CD14-positive monocyte (primary cell): Measurements from ENCODE around the gene NPEPPS. TPM values are rescaled to one million over a fixed set of nuclear protein-coding genes. Genes with fewer than 3 reads are reported as not detected.

Source experiments
- DNase-seq, 3 donors: peaks; one replicate each; pipeline ENCODE4 v3.0.0-alpha.2; 2011 to 2022
- H2AFZ ChIP-seq: 2 replicates; pipeline ENCODE4 v1.6.0; 2012; ENCODE audit warnings: mild to moderate bottlenecking, low read depth, low read length, inconsistent platforms; ENCODE audit not compliant: insufficient read depth, poor library complexity, severe bottlenecking
- H3K27ac ChIP-seq, 2 donors: 1 replicate in 1 of 2; 2 replicates in 1 of 2; pipeline ENCODE4 v1.5.1; 2012 to 2013; ENCODE audit warnings: low read length in 2 of 2, control low read depth in 1 of 2, inconsistent platforms in 1 of 2, low read depth in 1 of 2, mild to moderate bottlenecking in 1 of 2
- H3K27me3 ChIP-seq, 2 donors: one replicate each; pipeline versions ENCODE4 v1.6.0 to v1.6.1; 2011 to 2013; ENCODE audit warnings: low read length in 2 of 2; ENCODE audit not compliant: control insufficient read depth in 2 of 2, insufficient read depth in 2 of 2
- H3K36me3 ChIP-seq, 2 donors: replicated peaks in 1 of 2; 1 replicate in 1 of 2; 2 replicates in 1 of 2; pipeline versions ENCODE4 v1.5.1 to v1.6.1; 2012 to 2013; ENCODE audit warnings: low read length in 2 of 2, control low read depth in 1 of 2, inconsistent platforms in 1 of 2, mild to moderate bottlenecking in 1 of 2; ENCODE audit not compliant: insufficient read depth in 2 of 2, control insufficient read depth in 1 of 2
- H3K4me1 ChIP-seq, 2 donors: 1 replicate in 1 of 2; 2 replicates in 1 of 2; pipeline versions ENCODE4 v1.5.1 to v1.6.1; 2012 to 2013; ENCODE audit warnings: low read length in 2 of 2, control low read depth in 1 of 2, inconsistent platforms in 1 of 2, mild to moderate bottlenecking in 1 of 2, moderate library complexity in 1 of 2; ENCODE audit not compliant: insufficient read depth in 2 of 2, control insufficient read depth in 1 of 2
- H3K4me2 ChIP-seq: replicated peaks from 2 replicates; pipeline ENCODE3; 2012; ENCODE audit warnings: low read length, moderate library complexity, mild to moderate bottlenecking; ENCODE audit not compliant: poor library complexity, severe bottlenecking; ENCODE audit errors: extremely low read depth
- H3K4me3 ChIP-seq, 3 experiments: fragments of 200-600 bp in 1 of 3; sonication (generic) in 1 of 3; replicated peaks in 1 of 3; 1 replicate in 2 of 3; 2 replicates in 1 of 3; pipeline ENCODE4 v1.5.1; 2011 to 2013; ENCODE audit warnings: low read length in 3 of 3, mild to moderate bottlenecking in 3 of 3, control low read depth in 2 of 3, low read depth in 2 of 3, inconsistent platforms in 1 of 3, moderate library complexity in 1 of 3
- H3K79me2 ChIP-seq: 2 replicates; pipeline ENCODE4 v1.6.0; 2012; ENCODE audit warnings: mild to moderate bottlenecking, control low read depth, inconsistent platforms, low read length, moderate library complexity; ENCODE audit not compliant: insufficient read depth
- H3K9ac ChIP-seq: 2 replicates; pipeline ENCODE4 v1.6.0; 2017; ENCODE audit warnings: low read length, mild to moderate bottlenecking; ENCODE audit not compliant: insufficient read depth, poor library complexity, severe bottlenecking
- H3K9me3 ChIP-seq, 2 donors: replicated peaks in 1 of 2; 1 replicate in 1 of 2; 2 replicates in 1 of 2; pipeline versions ENCODE4 v1.5.1 to v1.6.1; 2012 to 2013; ENCODE audit warnings: low read length in 2 of 2, control low read depth in 1 of 2; ENCODE audit not compliant: control insufficient read depth in 1 of 2, insufficient read depth in 1 of 2
- H4K20me1 ChIP-seq: 2 replicates; pipeline ENCODE4 v1.6.0; 2012; ENCODE audit warnings: mild to moderate bottlenecking, low read length, control low read depth, moderate library complexity; ENCODE audit not compliant: insufficient read depth
- H3K27ac Mint-ChIP-seq, 7 donors: one replicate each; pipeline ENCODE4 v1.8.0; 2020; ENCODE audit warnings: mild to moderate bottlenecking in 7 of 7, mixed read lengths in 7 of 7, moderate library complexity in 6 of 7, inconsistent platforms in 2 of 7
- H3K27me3 Mint-ChIP-seq, 3 donors: one replicate each; pipeline ENCODE4 v1.8.0; 2021 to 2022; ENCODE audit warnings: low read depth in 3 of 3, mild to moderate bottlenecking in 3 of 3, mixed read lengths in 3 of 3, moderate library complexity in 3 of 3, inconsistent platforms in 1 of 3
- H3K36me3 Mint-ChIP-seq, 2 donors: one replicate each; pipeline ENCODE4 v1.8.0; 2020; ENCODE audit warnings: mixed read lengths in 2 of 2, inconsistent platforms in 1 of 2, mild to moderate bottlenecking in 1 of 2
- H3K4me1 Mint-ChIP-seq: one replicate; pipeline ENCODE4 v1.8.0; 2020; ENCODE audit warnings: mild to moderate bottlenecking, mixed read lengths
- H3K4me3 Mint-ChIP-seq, 2 donors: one replicate each; pipeline ENCODE4 v1.8.0; 2020; ENCODE audit warnings: mild to moderate bottlenecking in 2 of 2, mixed read lengths in 2 of 2, moderate library complexity in 1 of 2
- H3K9me3 Mint-ChIP-seq, 7 donors: one replicate each; pipeline ENCODE4 v1.8.0; 2020 to 2022; ENCODE audit warnings: mixed read lengths in 7 of 7, mild to moderate bottlenecking in 6 of 7, moderate library complexity in 6 of 7, inconsistent platforms in 2 of 7
- WGBS: methylation state at CpG from one replicate; pipeline ENCODE4 v1.1.5; 2013; ENCODE audit warnings: missing lambda C conversion rate; ENCODE audit not compliant: insufficient coverage; 5-methylcytosine and 5-hydroxymethylcytosine counted together
- intact Hi-C, 2 donors: fragments of 100-400 bp; cut with micrococcal nuclease; formaldehyde crosslinking; loops; one replicate each; pipeline versions ENCODE4 v1.15.0 to v1.15.1; 2023
- polyA plus RNA-seq, 3 donors: library from polyadenylated mRNA; depleted of rRNA in 1 of 3; unstranded in 2 of 3; stranded (reverse) in 1 of 3; fragments of 300-500 nt in 2 of 3; fragments of >200 nt in 1 of 3; fragmentation: Illumina TruSeq in 2 of 3; gene quantifications; 1 replicate in 2 of 3; 2 replicates in 1 of 3; pipeline ENCODE4 v1.2.3, GENCODE V29; 2012 to 2021
- TF ChIP-seq, protein P1 (sequence below): fragments of 200-600 bp; IDR thresholded peaks from one replicate; pipeline ENCODE4 v1.8.0; 2022; ENCODE audit warnings: antibody characterized with exemption, mild to moderate bottlenecking

NPEPPS gene
- polyA plus RNA-seq, 3 donors: 38.3 to 80.1 (median 53.1) TPM

DNA sequence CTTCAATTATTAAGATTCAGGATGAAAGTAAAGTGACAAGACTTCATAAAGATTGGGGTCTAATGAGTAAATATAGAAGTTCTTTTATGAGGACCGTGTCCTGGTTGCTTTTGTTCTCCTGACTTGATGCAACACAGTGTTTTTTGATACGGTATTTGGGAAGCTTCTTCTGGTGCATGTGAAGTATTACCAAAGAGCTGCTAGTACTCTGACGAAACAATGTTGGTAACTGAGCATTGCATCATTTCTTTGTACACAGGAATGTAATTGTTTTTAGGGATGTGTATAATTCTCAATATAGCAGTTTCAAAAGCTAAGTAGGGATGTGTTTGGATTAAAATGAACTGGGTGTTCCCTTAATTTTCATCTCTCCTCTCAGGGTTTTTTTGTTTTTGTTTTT lies 134.7 kb downstream of the NPEPPS start:
- H3K4me1 ChIP-seq: peaks cover 45 to 58% of the 10 kb centered on the region in 2 donors
- peak overlapping the region in 1 of 3 experiments; percentile 32 for H3K4me3 ChIP-seq
- peak overlapping the region; percentile 21 for H3K4me2 ChIP-seq
- Mint-ChIP-seq H3K27me3 (peaks cover 0 to 2% (median 0%) of the 10 kb centered on the region in 3 donors), H3K4me3 (peak overlapping the region in 1 of 2 donors; percentile 16), H3K36me3 (peaks cover 76 to 92% of the 10 kb centered on the region in 2 donors), H3K4me1 (peaks cover 47% of the 10 kb centered on the region), H3K27ac (peak overlapping the region; percentile 83 to 96 (median 92)), H3K9me3 (no peaks in the 10 kb centered on the region)
- H3K36me3 ChIP-seq: peaks cover 78 to 85% of the 10 kb centered on the region in 2 donors
- peaks cover 54% of the 10 kb centered on the region for H3K79me2 ChIP-seq
- no peaks in the 10 kb centered on the region for H3K27me3 ChIP-seq
- no peak overlapping the region for H2AFZ ChIP-seq
- WGBS: 0% methylated on average over 2 of the region's 3 CpGs
- peak overlapping the region; percentile 16 for H3K9ac ChIP-seq
- H4K20me1 ChIP-seq: peaks cover 36% of the 10 kb centered on the region
- no peaks in the 10 kb centered on the region for H3K9me3 ChIP-seq
- peak overlapping the region; percentile 63 to 73 for H3K27ac ChIP-seq
- TF ChIP-seq, protein P1, sequence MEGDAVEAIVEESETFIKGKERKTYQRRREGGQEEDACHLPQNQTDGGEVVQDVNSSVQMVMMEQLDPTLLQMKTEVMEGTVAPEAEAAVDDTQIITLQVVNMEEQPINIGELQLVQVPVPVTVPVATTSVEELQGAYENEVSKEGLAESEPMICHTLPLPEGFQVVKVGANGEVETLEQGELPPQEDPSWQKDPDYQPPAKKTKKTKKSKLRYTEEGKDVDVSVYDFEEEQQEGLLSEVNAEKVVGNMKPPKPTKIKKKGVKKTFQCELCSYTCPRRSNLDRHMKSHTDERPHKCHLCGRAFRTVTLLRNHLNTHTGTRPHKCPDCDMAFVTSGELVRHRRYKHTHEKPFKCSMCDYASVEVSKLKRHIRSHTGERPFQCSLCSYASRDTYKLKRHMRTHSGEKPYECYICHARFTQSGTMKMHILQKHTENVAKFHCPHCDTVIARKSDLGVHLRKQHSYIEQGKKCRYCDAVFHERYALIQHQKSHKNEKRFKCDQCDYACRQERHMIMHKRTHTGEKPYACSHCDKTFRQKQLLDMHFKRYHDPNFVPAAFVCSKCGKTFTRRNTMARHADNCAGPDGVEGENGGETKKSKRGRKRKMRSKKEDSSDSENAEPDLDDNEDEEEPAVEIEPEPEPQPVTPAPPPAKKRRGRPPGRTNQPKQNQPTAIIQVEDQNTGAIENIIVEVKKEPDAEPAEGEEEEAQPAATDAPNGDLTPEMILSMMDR: no peak
- intact Hi-C loops: loop anchor here in 1 of 2 donors (10.0 kb wide), 1 partner anchor 229 kb away; the partner anchor contains the start of gene SP2
- DNase-seq: peak; percentile 63 to 89 (median 86)

DNA sequence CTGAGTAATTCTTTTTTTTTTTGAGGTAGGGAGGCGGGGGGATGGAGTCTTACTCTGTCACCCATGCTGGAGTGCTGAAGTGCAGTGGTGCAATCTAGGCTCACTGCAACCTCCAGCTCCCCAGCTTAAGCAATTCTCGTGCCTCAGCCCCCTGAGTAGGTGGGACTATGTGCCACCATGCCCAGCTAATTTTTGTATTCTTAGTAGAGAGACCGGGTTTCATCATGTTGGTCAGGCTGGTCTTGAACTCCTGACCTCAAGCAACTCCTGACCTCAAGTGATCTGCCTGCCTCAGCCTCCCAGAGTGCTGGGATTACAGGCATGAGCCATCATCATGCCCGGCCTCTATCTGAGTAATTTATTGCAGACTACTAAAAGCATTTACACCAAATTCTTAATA lies 138.2 kb downstream of the NPEPPS start:
- H3K27ac ChIP-seq: peak overlapping the region; percentile 26 to 72
- H3K27ac Mint-ChIP-seq: peak overlapping the region in 6 of 7 donors; percentile 66 to 86 (median 86)
- H3K4me3 Mint-ChIP-seq: no peak overlapping the region
- no peak overlapping the region for H3K4me2 ChIP-seq
- intact Hi-C loops: loop anchor here in 1 of 2 donors (10.0 kb wide), 1 partner anchor 226 kb away; the partner anchor contains the start of gene SP2
- no peaks in the 10 kb centered on the region for H3K9me3 Mint-ChIP-seq
- peaks cover 48% of the 10 kb centered on the region for H3K79me2 ChIP-seq
- no peak for DNase-seq
- peaks cover 0 to 2% (median 0%) of the 10 kb centered on the region in 3 donors for H3K27me3 Mint-ChIP-seq
- peaks cover 56 to 61% of the 10 kb centered on the region in 2 donors for H3K4me1 ChIP-seq
- H3K36me3 ChIP-seq: peaks cover 78 to 85% of the 10 kb centered on the region in 2 donors
- H3K4me3 ChIP-seq: no peak overlapping the region
- H2AFZ ChIP-seq: no peak overlapping the region
- peaks cover 51% of the 10 kb centered on the region for H3K4me1 Mint-ChIP-seq
- peaks cover 48% of the 10 kb centered on the region for H4K20me1 ChIP-seq
- no peaks in the 10 kb centered on the region for H3K27me3 ChIP-seq
- no peaks in the 10 kb centered on the region for H3K9me3 ChIP-seq
- no peak overlapping the region for H3K9ac ChIP-seq
- WGBS: 71% methylated on average over 1 of the region's 4 CpGs
- H3K36me3 Mint-ChIP-seq: peaks cover 78 to 91% of the 10 kb centered on the region in 2 donors
- TF ChIP-seq, protein P1: no peak
